Neural progenitor cell (in vitro differentiated cells): ENCODE results near the gene JAG2. TPM values are rescaled to one million over a fixed set of nuclear protein-coding genes. Genes with fewer than 3 reads are reported as not detected.

Source experiments
- DNase-seq: peaks from one replicate; pipeline ENCODE4 v3.0.0-alpha.2; 2016; ENCODE audit warnings: low spot score
- H2AFZ ChIP-seq: fragments of 200-600 bp; sonication (generic); replicated peaks from 2 replicates; pipeline ENCODE4 v1.6.1; 2016; ENCODE audit warnings: antibody characterized with exemption
- H3F3A ChIP-seq: fragments of 200-600 bp; sonication (generic); 2 replicates; pipeline ENCODE4 v1.6.1; 2016; ENCODE audit warnings: antibody characterized with exemption, low read depth
- H3K27ac ChIP-seq: fragments of 200-600 bp; sonication (generic); 2 replicates; pipeline ENCODE4 v1.5.1; 2016; ENCODE audit warnings: mild to moderate bottlenecking
- H3K27me3 ChIP-seq: fragments of 200-600 bp; sonication (generic); 2 replicates; pipeline ENCODE4 v1.6.1; 2016; ENCODE audit warnings: mild to moderate bottlenecking, moderate library complexity
- H3K36me3 ChIP-seq: fragments of 200-600 bp; sonication (generic); 2 replicates; pipeline ENCODE4 v1.5.1; 2016
- H3K4me1 ChIP-seq: fragments of 200-600 bp; sonication (generic); 2 replicates; pipeline ENCODE4 v1.6.1; 2016; ENCODE audit warnings: mixed run types
- H3K4me2 ChIP-seq: fragments of 200-600 bp; sonication (generic); 2 replicates; pipeline ENCODE4 v1.6.1; 2016
- H3K4me3 ChIP-seq: fragments of 200-600 bp; sonication (generic); 2 replicates; pipeline ENCODE4 v1.5.1; 2016
- H3K79me2 ChIP-seq: fragments of 200-600 bp; sonication (generic); 2 replicates; pipeline ENCODE4 v1.6.1; 2016; ENCODE audit warnings: low read depth
- H3K9ac ChIP-seq: fragments of 200-600 bp; sonication (generic); 2 replicates; pipeline ENCODE4 v1.6.1; 2016
- H3K9me3 ChIP-seq: fragments of 200-600 bp; sonication (generic); 2 replicates; pipeline ENCODE4 v1.5.1; 2016; ENCODE audit warnings: low read depth
- H4K20me1 ChIP-seq: fragments of 200-600 bp; sonication (generic); 2 replicates; pipeline ENCODE4 v1.6.1; 2016; ENCODE audit warnings: low read depth
- H3K27ac Mint-ChIP-seq: 3 replicates; pipeline ENCODE4 v1.8.0; 2021; ENCODE audit warnings: mixed read lengths
- H3K27me3 Mint-ChIP-seq: 2 replicates; pipeline ENCODE4 v1.8.0; 2022; ENCODE audit warnings: low read depth, mild to moderate bottlenecking, inconsistent platforms, moderate library complexity, mixed read lengths; ENCODE audit not compliant: insufficient read depth
- H3K36me3 Mint-ChIP-seq: 3 replicates; pipeline ENCODE4 v1.8.0; 2021; ENCODE audit warnings: mixed read lengths
- H3K4me1 Mint-ChIP-seq: 3 replicates; pipeline ENCODE4 v1.8.0; 2021; ENCODE audit warnings: mixed read lengths
- H3K4me3 Mint-ChIP-seq: 3 replicates; pipeline ENCODE4 v1.8.0; 2021; ENCODE audit warnings: mild to moderate bottlenecking, moderate library complexity, mixed read lengths
- H3K9me3 Mint-ChIP-seq: 3 replicates; pipeline ENCODE4 v1.8.0; 2020; ENCODE audit warnings: mixed read lengths
- EZH2 ChIP-seq: fragments of 200-600 bp; sonication (generic); IDR thresholded peaks from 2 replicates; pipeline ENCODE4 v1.6.1; 2017; ENCODE audit warnings: antibody characterized with exemption, mild to moderate bottlenecking, moderate library complexity
- EZH2phosphoT487 ChIP-seq: fragments of 200-600 bp; sonication (generic); IDR thresholded peaks from 2 replicates; pipeline ENCODE4 v1.6.1; 2017; ENCODE audit warnings: antibody characterized with exemption
- total RNA-seq: library from RNA; depleted of rRNA; stranded (reverse); fragments of >200 nt; gene quantifications from 2 replicates; pipeline ENCODE4 v1.2.3, GENCODE V29; 2015; ENCODE audit warnings: low replicate concordance
- TF ChIP-seq, protein P1 (sequence below): fragments of 200-600 bp; sonication (generic); IDR thresholded peaks from 2 replicates; pipeline ENCODE4 v1.5.1; 2017; ENCODE audit warnings: antibody characterized with exemption, mild to moderate bottlenecking

Gene JAG2
- total RNA-seq, 1 donor from 2014 or later: 2.1 TPM

DNA sequence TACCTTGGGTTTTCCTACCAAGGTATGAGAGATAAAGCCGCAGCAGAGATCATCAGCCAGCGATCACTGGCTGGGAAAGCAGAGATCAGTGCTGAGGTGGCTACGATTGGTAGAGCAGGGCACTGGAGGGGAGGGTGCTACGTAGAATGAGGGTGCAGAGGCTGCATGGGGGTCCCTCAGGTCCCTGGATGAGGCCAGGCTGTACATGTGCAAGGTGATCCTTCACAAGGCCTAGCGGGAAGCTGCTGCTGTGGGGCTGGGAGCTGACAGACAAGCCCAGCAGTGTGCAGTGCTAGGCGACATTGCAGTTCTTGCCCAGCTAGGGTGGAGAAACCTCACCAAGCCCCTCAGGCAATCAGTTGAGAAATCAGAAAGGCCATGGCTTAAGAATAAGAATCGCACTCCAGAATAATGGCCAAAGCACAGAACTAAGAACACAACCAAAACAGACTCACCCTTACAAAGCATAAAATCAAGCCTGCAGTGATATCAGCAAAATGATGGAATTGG lies 66.2 kb downstream of the JAG2 start:
- Histone ChIP-seq H4K20me1 (no peaks in the 10 kb centered on the region), H3F3A (no peaks in the 10 kb centered on the region), H3K9me3 (no peaks in the 10 kb centered on the region), H3K4me3 (no peak overlapping the region), H3K79me2 (no peaks in the 10 kb centered on the region), H2AFZ (no peak overlapping the region), H3K4me2 (no peak overlapping the region), H3K9ac (no peak overlapping the region), H3K27ac (no peak overlapping the region), H3K36me3 (no peaks in the 10 kb centered on the region), H3K4me1 (no peaks in the 10 kb centered on the region), H3K27me3 (peaks cover 40% of the 10 kb centered on the region)
- Mint-ChIP-seq H3K27ac (no peak overlapping the region), H3K36me3 (no peaks in the 10 kb centered on the region), H3K9me3 (peaks cover 29% of the 10 kb centered on the region), H3K4me3 (no peak overlapping the region), H3K4me1 (no peaks in the 10 kb centered on the region), H3K27me3 (peaks cover 11% of the 10 kb centered on the region)
- TF ChIP-seq, protein P1, sequence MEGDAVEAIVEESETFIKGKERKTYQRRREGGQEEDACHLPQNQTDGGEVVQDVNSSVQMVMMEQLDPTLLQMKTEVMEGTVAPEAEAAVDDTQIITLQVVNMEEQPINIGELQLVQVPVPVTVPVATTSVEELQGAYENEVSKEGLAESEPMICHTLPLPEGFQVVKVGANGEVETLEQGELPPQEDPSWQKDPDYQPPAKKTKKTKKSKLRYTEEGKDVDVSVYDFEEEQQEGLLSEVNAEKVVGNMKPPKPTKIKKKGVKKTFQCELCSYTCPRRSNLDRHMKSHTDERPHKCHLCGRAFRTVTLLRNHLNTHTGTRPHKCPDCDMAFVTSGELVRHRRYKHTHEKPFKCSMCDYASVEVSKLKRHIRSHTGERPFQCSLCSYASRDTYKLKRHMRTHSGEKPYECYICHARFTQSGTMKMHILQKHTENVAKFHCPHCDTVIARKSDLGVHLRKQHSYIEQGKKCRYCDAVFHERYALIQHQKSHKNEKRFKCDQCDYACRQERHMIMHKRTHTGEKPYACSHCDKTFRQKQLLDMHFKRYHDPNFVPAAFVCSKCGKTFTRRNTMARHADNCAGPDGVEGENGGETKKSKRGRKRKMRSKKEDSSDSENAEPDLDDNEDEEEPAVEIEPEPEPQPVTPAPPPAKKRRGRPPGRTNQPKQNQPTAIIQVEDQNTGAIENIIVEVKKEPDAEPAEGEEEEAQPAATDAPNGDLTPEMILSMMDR: no peak
- no peak for TF ChIP-seq EZH2phosphoT487
- no peak for TF ChIP-seq EZH2
- DNase-seq: no peak

DNA sequence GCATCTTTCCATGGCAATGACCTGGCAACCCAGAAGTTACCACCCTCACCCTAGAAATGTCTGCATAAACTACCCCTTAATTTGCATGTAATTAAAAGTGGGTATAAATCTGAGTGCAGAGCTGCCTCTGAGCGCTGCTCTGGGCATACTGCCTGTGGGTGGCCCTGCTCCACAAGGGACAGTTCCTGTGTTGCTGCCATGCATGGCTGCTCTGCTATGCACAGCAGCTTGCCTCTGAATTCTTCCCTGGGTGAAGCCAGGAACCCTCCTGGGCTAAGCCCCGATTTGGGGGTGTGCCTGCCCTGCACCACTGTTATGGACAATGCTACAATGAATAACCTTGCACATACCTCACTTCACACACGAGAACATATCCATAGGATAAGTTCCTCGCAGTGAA lies 67.7 kb downstream of the JAG2 start:
- Mint-ChIP-seq H3K36me3 (no peaks in the 10 kb centered on the region), H3K27me3 (peaks cover 16% of the 10 kb centered on the region), H3K4me1 (no peaks in the 10 kb centered on the region), H3K27ac (no peak overlapping the region), H3K9me3 (peaks cover 31% of the 10 kb centered on the region), H3K4me3 (no peak overlapping the region)
- TF ChIP-seq EZH2phosphoT487: no peak
- TF ChIP-seq, protein P1: no peak
- TF ChIP-seq EZH2: no peak
- Histone ChIP-seq H2AFZ (no peak overlapping the region), H3K4me2 (no peak overlapping the region), H3K27me3 (peaks cover 25% of the 10 kb centered on the region), H3K4me1 (no peaks in the 10 kb centered on the region), H3K4me3 (no peak overlapping the region), H3K9me3 (no peaks in the 10 kb centered on the region), H3K9ac (no peak overlapping the region), H3F3A (no peaks in the 10 kb centered on the region), H3K27ac (no peak overlapping the region), H3K36me3 (no peaks in the 10 kb centered on the region), H4K20me1 (no peaks in the 10 kb centered on the region), H3K79me2 (no peaks in the 10 kb centered on the region)
- no peak for DNase-seq

DNA sequence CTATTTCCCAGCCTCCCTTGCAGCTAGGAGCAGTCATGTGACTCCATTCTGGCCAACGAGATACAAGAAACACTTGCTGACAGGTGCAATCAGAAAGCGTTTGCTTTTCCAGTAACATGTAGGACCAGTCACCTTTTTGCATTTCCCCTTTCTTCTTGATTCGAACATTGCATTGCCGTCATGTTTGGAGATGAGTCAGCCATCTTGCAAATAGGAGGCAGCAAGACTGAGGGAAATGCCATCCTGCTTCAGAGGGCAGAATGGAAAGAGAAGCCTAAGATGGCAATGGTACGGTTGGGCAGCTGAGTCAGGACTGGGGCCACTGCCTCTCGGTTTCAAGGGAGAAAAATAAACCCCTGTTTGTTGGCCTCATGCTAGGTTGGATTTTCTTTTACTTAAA lies 68.8 kb downstream of the JAG2 start:
- Mint-ChIP-seq H3K36me3 (no peaks in the 10 kb centered on the region), H3K27me3 (peaks cover 15% of the 10 kb centered on the region), H3K4me3 (no peak overlapping the region), H3K4me1 (no peaks in the 10 kb centered on the region), H3K27ac (no peak overlapping the region), H3K9me3 (peaks cover 34% of the 10 kb centered on the region)
- Histone ChIP-seq H3F3A (no peaks in the 10 kb centered on the region), H3K36me3 (no peaks in the 10 kb centered on the region), H3K4me2 (no peak overlapping the region), H3K4me1 (no peaks in the 10 kb centered on the region), H3K9ac (no peak overlapping the region), H3K9me3 (no peaks in the 10 kb centered on the region), H3K79me2 (no peaks in the 10 kb centered on the region), H2AFZ (no peak overlapping the region), H3K27ac (no peak overlapping the region), H3K4me3 (no peak overlapping the region), H3K27me3 (peaks cover 24% of the 10 kb centered on the region), H4K20me1 (no peaks in the 10 kb centered on the region)
- TF ChIP-seq EZH2phosphoT487 (no peak), EZH2 (no peak)
- TF ChIP-seq, protein P1: no peak
- DNase-seq: no peak
